SK-N-SH (cell line): Measurements from ENCODE around the gene ASTN2. TPM values are rescaled to one million over a fixed set of nuclear protein-coding genes. Genes with fewer than 3 reads are reported as not detected.

Source experiments
- CTCF ChIA-PET: fragments of 300-600, 350-600 bp; formaldehyde crosslinking; extraction: SDS; loops from one replicate; lab custom pipeline; 2021; lab: Yijun Ruan, JAX
- POLR2A ChIA-PET: fragments of 350-600 bp; sonication (Branson Sonifier 250); formaldehyde crosslinking; extraction: SDS; loops from one replicate; lab custom pipeline; 2020; ENCODE audit warnings: antibody characterized with exemption, inconsistent platforms; lab: Yijun Ruan, JAX
- DNase-seq: peaks from one replicate; pipeline ENCODE4 v3.0.0; 2012
- H2AFZ ChIP-seq: fragments of 200-600 bp; sonication (generic); 2 replicates; pipeline ENCODE4 v1.8.1; 2016; ENCODE audit warnings: antibody characterized with exemption, mild to moderate bottlenecking, low read depth
- H3F3A ChIP-seq: fragments of 200-600 bp; sonication (generic); replicated peaks from 2 replicates; pipeline ENCODE3; 2016; ENCODE audit warnings: antibody characterized with exemption, mild to moderate bottlenecking; ENCODE audit not compliant: insufficient read depth
- H3K27ac ChIP-seq, 2 experiments: fragments of 200-500 bp in 1 of 2; fragments of 200-600 bp in 1 of 2; sonication (Bioruptor generic) in 1 of 2; sonication (generic), shearing (Covaris generic) in 1 of 2; 2 replicates each; pipeline versions ENCODE4 v1.5.1 to v1.6.1; 2014 to 2016; ENCODE audit warnings: low read depth in 2 of 2, inconsistent platforms in 1 of 2, low read length in 1 of 2, mild to moderate bottlenecking in 1 of 2, mixed read lengths in 1 of 2
- H3K27me3 ChIP-seq: fragments of 200-600 bp; sonication (generic), shearing (Covaris generic); 2 replicates; pipeline ENCODE4 v1.6.1; 2016; ENCODE audit warnings: mixed run types; ENCODE audit not compliant: insufficient read depth
- H3K36me3 ChIP-seq, 2 experiments: fragments of 200-500 bp in 1 of 2; fragments of 200-600 bp in 1 of 2; sonication (Bioruptor generic) in 1 of 2; sonication (generic) in 1 of 2; replicated peaks in 1 of 2; 2 replicates each; pipeline versions ENCODE3 to v1.5.1; 2014 to 2016; ENCODE audit warnings: low read length in 1 of 2, mild to moderate bottlenecking in 1 of 2; ENCODE audit not compliant: insufficient read depth in 2 of 2, control insufficient read depth in 1 of 2
- H3K4me1 ChIP-seq, 2 experiments: fragments of 200-500 bp in 1 of 2; fragments of 200-600 bp in 1 of 2; sonication (Bioruptor generic) in 1 of 2; sonication (generic), shearing (Covaris generic) in 1 of 2; 2 replicates each; pipeline versions ENCODE4 v1.5.1 to v1.6.1; 2014 to 2016; ENCODE audit warnings: low read depth in 1 of 2, low read length in 1 of 2, mixed run types in 1 of 2; ENCODE audit not compliant: insufficient read depth in 2 of 2, control insufficient read depth in 1 of 2
- H3K4me2 ChIP-seq: fragments of 200-600 bp; sonication (generic), shearing (Covaris generic); 2 replicates; pipeline ENCODE4 v1.6.1; 2017; ENCODE audit warnings: mixed run types
- H3K4me3 ChIP-seq, 2 experiments: fragments of 200-500 bp in 1 of 2; fragments of 200-600 bp in 1 of 2; sonication (Bioruptor generic) in 1 of 2; sonication (generic), shearing (Covaris generic) in 1 of 2; 2 replicates each; pipeline versions ENCODE4 v1.5.1 to v1.8.1; 2014 to 2016; ENCODE audit warnings: low read depth in 2 of 2, inconsistent platforms in 1 of 2, low read length in 1 of 2, mild to moderate bottlenecking in 1 of 2, mixed read lengths in 1 of 2, moderate library complexity in 1 of 2
- H3K79me2 ChIP-seq: fragments of 200-600 bp; sonication (generic); 2 replicates; pipeline ENCODE4 v1.8.1; 2017; ENCODE audit warnings: mild to moderate bottlenecking; ENCODE audit not compliant: insufficient read depth
- H3K9ac ChIP-seq: fragments of 200-600 bp; sonication (generic); 2 replicates; pipeline ENCODE4 v1.6.1; 2017; ENCODE audit warnings: mixed run types
- H3K9me2 ChIP-seq: fragments of 200-600 bp; sonication (generic); 2 replicates; pipeline ENCODE4 v1.6.1; 2017; ENCODE audit warnings: mixed run types
- H3K9me3 ChIP-seq: fragments of 200-600 bp; sonication (generic); 2 replicates; pipeline ENCODE4 v1.6.1; 2017; ENCODE audit warnings: mixed run types, mild to moderate bottlenecking, moderate library complexity
- H4K20me1 ChIP-seq: fragments of 200-600 bp; sonication (generic); 2 replicates; pipeline ENCODE4 v1.6.1; 2017; ENCODE audit warnings: mild to moderate bottlenecking, mixed run types; ENCODE audit not compliant: insufficient read depth
- CHD2 ChIP-seq: fragments of 150-350 bp; IDR thresholded peaks from 2 replicates; pipeline ENCODE4 v1.6.1; 2018; ENCODE audit warnings: low read length; ENCODE audit not compliant: partially characterized antibody
- CTCF ChIP-seq: fragments of 200-600 bp; sonication (generic); IDR thresholded peaks from 2 replicates; pipeline ENCODE4 v1.6.1; 2017; ENCODE audit warnings: antibody characterized with exemption, mild to moderate bottlenecking, moderate library complexity
- ELF1 ChIP-seq: IDR thresholded peaks from 2 replicates; pipeline ENCODE4 v1.4.0; 2012
- EP300 ChIP-seq, 2 experiments: IDR thresholded peaks; 2 replicates each; pipeline versions ENCODE4 v1.4.0 to v1.6.1; 2012; ENCODE audit warnings: borderline replicate concordance in 1 of 2, low read depth in 1 of 2, low read length in 1 of 2
- EZH2phosphoT487 ChIP-seq: fragments of 200-600 bp; sonication (generic); IDR thresholded peaks from 2 replicates; pipeline ENCODE4 v1.6.1; 2017; ENCODE audit warnings: low read depth, mixed run types, mild to moderate bottlenecking, antibody characterized with exemption, moderate library complexity, borderline replicate concordance
- FOSL2 ChIP-seq: IDR thresholded peaks from 2 replicates; pipeline ENCODE4 v1.4.0; 2012; ENCODE audit warnings: low read depth, mild to moderate bottlenecking, moderate library complexity, borderline replicate concordance
- FOXJ3 ChIP-seq: sonication (generic); formaldehyde crosslinking; IDR thresholded peaks from 2 replicates; pipeline ENCODE4 v1.5.1; 2020; ENCODE audit warnings: mild to moderate bottlenecking, missing genetic modification reagents
- FOXM1 ChIP-seq: IDR thresholded peaks from 2 replicates; pipeline ENCODE4 v1.4.0; 2012; ENCODE audit warnings: low read depth, mild to moderate bottlenecking
- GABPA ChIP-seq: IDR thresholded peaks from 2 replicates; pipeline ENCODE4 v1.4.0; 2012; ENCODE audit warnings: low read depth, mild to moderate bottlenecking
- GATA2 ChIP-seq: sonication (generic); formaldehyde crosslinking; IDR thresholded peaks from 2 replicates; pipeline ENCODE4 v1.5.0; 2020; ENCODE audit warnings: mild to moderate bottlenecking, missing genetic modification reagents
- IRF3 ChIP-seq: fragments of 150-350 bp; IDR thresholded peaks from 2 replicates; pipeline ENCODE4 v1.6.1; 2016; ENCODE audit warnings: mild to moderate bottlenecking, low read depth, low read length
- JUND ChIP-seq: IDR thresholded peaks from 2 replicates; pipeline ENCODE4 v1.4.0; 2012
- MEF2A ChIP-seq: IDR thresholded peaks from 2 replicates; pipeline ENCODE4 v1.4.0; 2012; ENCODE audit warnings: low read depth, borderline replicate concordance
- NFIC ChIP-seq: IDR thresholded peaks from 2 replicates; pipeline ENCODE4 v1.4.0; 2012; ENCODE audit warnings: borderline replicate concordance
- NRF1 ChIP-seq: IDR thresholded peaks from 2 replicates; pipeline ENCODE4 v1.6.1; 2012; ENCODE audit warnings: low read depth, mild to moderate bottlenecking, low read length
- RAD21 ChIP-seq: IDR thresholded peaks from 2 replicates; pipeline ENCODE4 v1.6.1; 2012; ENCODE audit warnings: mild to moderate bottlenecking, low read length
- RCOR1 ChIP-seq: fragments of 150-350 bp; IDR thresholded peaks from 2 replicates; pipeline ENCODE4 v1.6.1; 2017; ENCODE audit warnings: antibody characterized with exemption, low read length
- RXRA ChIP-seq: IDR thresholded peaks from 2 replicates; pipeline ENCODE4 v1.4.0; 2012; ENCODE audit warnings: low read depth, mild to moderate bottlenecking, borderline replicate concordance
- SIN3A ChIP-seq: IDR thresholded peaks from 2 replicates; pipeline ENCODE4 v1.6.1; 2012; ENCODE audit warnings: low read depth, mild to moderate bottlenecking, low read length, moderate library complexity, borderline replicate concordance
- SMC3 ChIP-seq: IDR thresholded peaks from 2 replicates; pipeline ENCODE4 v1.6.1; 2012; ENCODE audit warnings: low read depth, low read length, improper control_type of control experiment
- TAF1 ChIP-seq: IDR thresholded peaks from 2 replicates; pipeline ENCODE4 v1.6.1; 2012; ENCODE audit warnings: low read depth, mild to moderate bottlenecking, low read length, moderate library complexity, borderline replicate concordance
- TEAD4 ChIP-seq: IDR thresholded peaks from 2 replicates; pipeline ENCODE4 v1.4.0; 2012; ENCODE audit warnings: mild to moderate bottlenecking, borderline replicate concordance; ENCODE audit not compliant: insufficient read depth
- USF2 ChIP-seq: fragments of 150-350 bp; IDR thresholded peaks from 2 replicates; pipeline ENCODE4 v1.6.1; 2017; ENCODE audit warnings: antibody characterized with exemption, low read length, low read depth, borderline replicate concordance
- YY1 ChIP-seq: IDR thresholded peaks from 2 replicates; pipeline ENCODE4 v1.4.0; 2012; ENCODE audit warnings: low read depth, mild to moderate bottlenecking
- ZBTB33 ChIP-seq: IDR thresholded peaks from 2 replicates; pipeline ENCODE4 v1.4.0; 2012; ENCODE audit warnings: low read depth, borderline replicate concordance
- WGBS: methylation state at CpG from one replicate; pipeline ENCODE4 v1.1.6; 2017; ENCODE audit warnings: low lambda C conversion rate; 5-methylcytosine and 5-hydroxymethylcytosine counted together
- polyA plus RNA-seq, 3 experiments: library from polyadenylated mRNA; depleted of rRNA; stranded (reverse); fragments of >200 nt; gene quantifications; 2 replicates each; pipeline ENCODE4 v1.2.3, GENCODE V29; 2012

The ASTN2 gene
- polyA plus RNA-seq, 1 of the 3 experiments (the other 2 are of a cell fraction) = 6.6 TPM

GRCh38 chr9:116430849-116431248, 984.0 kb downstream of the ASTN2 start:
- WGBS = 93% methylated on average over 3 of the region's 3 CpGs
- Histone ChIP-seq H3K79me2 (no peaks in the 10 kb centered on the region), H3K27me3 (no peaks in the 10 kb centered on the region), H4K20me1 (no peaks in the 10 kb centered on the region), H3K9me3 (no peaks in the 10 kb centered on the region), H3K9me2 (no peaks in the 10 kb centered on the region), H2AFZ (no peak overlapping the region), H3F3A (no peaks in the 10 kb centered on the region), H3K27ac (no peak overlapping the region), H3K4me1 (no peaks in the 10 kb centered on the region), H3K4me3 (no peak overlapping the region), H3K4me2 (no peak overlapping the region), H3K9ac (no peak overlapping the region), H3K36me3 (peaks cover 0 to 3% of the 10 kb centered on the region in 2 experiments)
- DNase-seq = no peak
- ChIA-PET CTCF (no interaction called here), POLR2A (no interaction called here)
- no peak for TF ChIP-seq SMC3
- no peak for TF ChIP-seq TAF1
- TF ChIP-seq NRF1 = no peak
- TF ChIP-seq FOXJ3 (CRISPR knock-in tag) = no peak
- TF ChIP-seq CHD2 = no peak
- no peak for TF ChIP-seq YY1
- no peak for TF ChIP-seq RXRA
- TF ChIP-seq EP300 (IDR thresholded peaks at IDR 0.05; ENCODE audit: borderline replicate concordance in 1 of 2, low read depth in 1 of 2, low read length in 1 of 2) = no peak
- no peak for TF ChIP-seq NFIC
- no peak for TF ChIP-seq CTCF
- no peak for TF ChIP-seq JUND
- no peak for TF ChIP-seq GABPA
- no peak for TF ChIP-seq RCOR1
- no peak for TF ChIP-seq ELF1
- TF ChIP-seq TEAD4 = no peak

GRCh38 chr9:116425244-116425643, 989.6 kb downstream of the ASTN2 start:
- H2AFZ ChIP-seq = no peak overlapping the region
- H3K4me1 ChIP-seq = no peaks in the 10 kb centered on the region
- no peak for DNase-seq
- H3K27me3 ChIP-seq = no peaks in the 10 kb centered on the region
- H3K4me2 ChIP-seq = no peak overlapping the region
- H3K9ac ChIP-seq = no peak overlapping the region
- H3K79me2 ChIP-seq = no peaks in the 10 kb centered on the region
- ChIA-PET POLR2A (no interaction called here), CTCF (no interaction called here)
- H3K27ac ChIP-seq = no peak overlapping the region
- H3F3A ChIP-seq = no peaks in the 10 kb centered on the region
- H3K9me2 ChIP-seq = no peaks in the 10 kb centered on the region
- TF ChIP-seq FOXM1 = no peak
- TF ChIP-seq RCOR1 = no peak
- TF ChIP-seq RAD21 = no peak
- TF ChIP-seq USF2 = no peak
- no peak for TF ChIP-seq ELF1
- TF ChIP-seq IRF3 = no peak
- TF ChIP-seq NRF1 = no peak
- no peak for TF ChIP-seq JUND
- no peak for TF ChIP-seq GATA2
- no peak for TF ChIP-seq FOSL2
- no peak for TF ChIP-seq EZH2phosphoT487
- no peak for TF ChIP-seq SIN3A
- TF ChIP-seq TAF1 = no peak
- TF ChIP-seq MEF2A = no peak
- TF ChIP-seq ZBTB33 = no peak
- TF ChIP-seq GABPA = no peak
- TF ChIP-seq TEAD4 = no peak
- peaks cover 0 to 13% of the 10 kb centered on the region in 2 experiments for H3K36me3 ChIP-seq
- H3K9me3 ChIP-seq = no peaks in the 10 kb centered on the region
- no peaks in the 10 kb centered on the region for H4K20me1 ChIP-seq
- WGBS = 86% methylated on average over 2 of the region's 2 CpGs
- no peak overlapping the region for H3K4me3 ChIP-seq
